ENCODE measurements around the gene NELL2.

The NELL2 gene

DNA sequence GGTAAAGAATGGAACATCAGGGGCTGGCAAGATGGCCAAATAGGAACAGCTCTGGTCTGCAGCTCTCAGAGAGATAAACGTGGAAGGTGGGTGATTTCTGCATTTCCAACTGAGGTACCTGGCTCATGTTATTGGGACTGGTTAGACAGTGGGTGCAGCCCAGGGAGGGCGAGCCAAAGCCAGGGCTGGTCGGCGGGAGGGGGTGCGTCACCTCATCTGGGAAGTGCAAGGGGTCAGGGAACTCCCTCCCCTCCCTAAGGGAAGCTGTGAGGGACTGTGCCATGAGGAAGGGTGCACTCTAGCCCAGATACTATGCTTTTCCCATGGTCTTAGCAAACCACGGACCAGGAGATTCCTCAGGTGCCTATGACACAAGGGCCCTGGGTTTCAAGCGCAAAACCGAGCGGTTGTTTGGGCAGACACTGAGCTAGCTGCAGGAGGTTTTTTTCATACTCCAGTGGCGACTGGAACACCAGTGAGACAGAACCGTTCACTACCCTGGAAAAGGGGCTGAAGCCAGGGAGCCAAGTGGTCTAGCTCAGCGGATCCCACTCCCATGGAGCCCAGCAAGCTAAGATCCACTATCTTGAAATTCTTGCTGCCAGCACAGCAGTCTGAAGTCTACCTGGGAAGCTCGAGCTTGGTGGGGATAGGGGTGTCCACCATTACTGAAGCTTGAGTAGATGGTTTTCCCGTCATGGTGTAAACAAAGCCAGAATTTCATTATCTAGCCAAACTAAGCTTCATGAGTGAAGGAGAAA lies 317.6 kb downstream of the NELL2 start:
- Histone ChIP-seq H3K36me3 (ENCODE audit: control insufficient read depth, insufficient read depth, low read length) (no peaks in the 10 kb centered on the region), H3K27me3 (replicated peaks; ENCODE audit: control insufficient read depth, insufficient read depth, low read length) (no peaks in the 10 kb centered on the region)

DNA sequence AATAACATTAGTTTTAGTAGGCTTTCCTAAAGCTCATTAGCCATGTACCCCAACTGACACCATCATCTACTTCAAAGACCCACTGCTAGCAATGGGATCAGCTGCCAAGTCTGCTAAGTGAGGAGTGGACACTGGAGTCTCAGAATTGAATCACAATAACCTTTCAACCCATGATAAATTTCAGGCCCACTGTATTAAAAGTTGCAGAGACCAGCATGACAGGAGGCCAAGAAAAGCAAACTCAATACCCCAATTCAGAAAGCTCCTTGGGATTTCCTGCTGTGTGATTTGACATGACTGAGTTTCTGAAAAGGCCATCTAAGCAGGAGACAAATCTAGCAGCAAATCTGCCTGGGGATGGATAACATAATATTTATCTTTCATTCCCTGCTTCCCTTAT lies 320.7 kb downstream of the NELL2 start:
- TF ChIP-seq, protein P1, sequence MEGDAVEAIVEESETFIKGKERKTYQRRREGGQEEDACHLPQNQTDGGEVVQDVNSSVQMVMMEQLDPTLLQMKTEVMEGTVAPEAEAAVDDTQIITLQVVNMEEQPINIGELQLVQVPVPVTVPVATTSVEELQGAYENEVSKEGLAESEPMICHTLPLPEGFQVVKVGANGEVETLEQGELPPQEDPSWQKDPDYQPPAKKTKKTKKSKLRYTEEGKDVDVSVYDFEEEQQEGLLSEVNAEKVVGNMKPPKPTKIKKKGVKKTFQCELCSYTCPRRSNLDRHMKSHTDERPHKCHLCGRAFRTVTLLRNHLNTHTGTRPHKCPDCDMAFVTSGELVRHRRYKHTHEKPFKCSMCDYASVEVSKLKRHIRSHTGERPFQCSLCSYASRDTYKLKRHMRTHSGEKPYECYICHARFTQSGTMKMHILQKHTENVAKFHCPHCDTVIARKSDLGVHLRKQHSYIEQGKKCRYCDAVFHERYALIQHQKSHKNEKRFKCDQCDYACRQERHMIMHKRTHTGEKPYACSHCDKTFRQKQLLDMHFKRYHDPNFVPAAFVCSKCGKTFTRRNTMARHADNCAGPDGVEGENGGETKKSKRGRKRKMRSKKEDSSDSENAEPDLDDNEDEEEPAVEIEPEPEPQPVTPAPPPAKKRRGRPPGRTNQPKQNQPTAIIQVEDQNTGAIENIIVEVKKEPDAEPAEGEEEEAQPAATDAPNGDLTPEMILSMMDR (IDR thresholded peaks at IDR 0.05; ENCODE audit: insufficient read depth, low read length, poor library complexity, severe bottlenecking) = no peak
- Histone ChIP-seq H3K4me3 (replicated peaks; ENCODE audit: low read depth, low read length) (no peak overlapping the region), H3K27me3 (replicated peaks; ENCODE audit: control insufficient read depth, insufficient read depth, low read length) (no peaks in the 10 kb centered on the region), H3K36me3 (ENCODE audit: control insufficient read depth, insufficient read depth, low read length) (no peaks in the 10 kb centered on the region)
- DNase-seq (ENCODE audit: extremely low read depth, insufficient read length) = no peak

More for the DNA sequence above, 317.6 kb downstream of the NELL2 start:
- H3K4me3 ChIP-seq (replicated peaks; ENCODE audit: low read depth, low read length) = no peak overlapping the region
- TF ChIP-seq, protein P1 (IDR thresholded peaks at IDR 0.05; ENCODE audit: insufficient read depth, low read length, poor library complexity, severe bottlenecking) = no peak
- DNase-seq (ENCODE audit: extremely low read depth, insufficient read length) = no peak

- DNase-seq (ENCODE audit: extremely low read depth, insufficient read length) = no peak
- no peak overlapping the region for H3K4me3 ChIP-seq (replicated peaks; ENCODE audit: low read depth, low read length)
- no peaks in the 10 kb centered on the region for H3K27me3 ChIP-seq (replicated peaks; ENCODE audit: control insufficient read depth, insufficient read depth, low read length)
- no peaks in the 10 kb centered on the region for H3K36me3 ChIP-seq (ENCODE audit: control insufficient read depth, insufficient read depth, low read length)
- TF ChIP-seq, protein P1 (IDR thresholded peaks at IDR 0.05; ENCODE audit: insufficient read depth, low read length, poor library complexity, severe bottlenecking) = no peak
Measured at GRCh38 chr12:44551631-44552030, 324.5 kb downstream of the NELL2 start.

- TF ChIP-seq, protein P1 (IDR thresholded peaks at IDR 0.05; ENCODE audit: insufficient read depth, low read length, poor library complexity, severe bottlenecking) = no peak
- H3K4me3 ChIP-seq (replicated peaks; ENCODE audit: low read depth, low read length) = no peak overlapping the region
- no peaks in the 10 kb centered on the region for H3K36me3 ChIP-seq (ENCODE audit: control insufficient read depth, insufficient read depth, low read length)
- no peak for DNase-seq (ENCODE audit: extremely low read depth, insufficient read length)
- no peaks in the 10 kb centered on the region for H3K27me3 ChIP-seq (replicated peaks; ENCODE audit: control insufficient read depth, insufficient read depth, low read length)
Measured at GRCh38 chr12:44550377-44550776, 325.7 kb downstream of the NELL2 start.

- TF ChIP-seq, protein P1 (IDR thresholded peaks at IDR 0.05; ENCODE audit: insufficient read depth, low read length, poor library complexity, severe bottlenecking) = no peak
Measured at GRCh38 chr12:44546060-44546459, 330.1 kb downstream of the NELL2 start.

More at GRCh38 chr12:44546060-44546459, 330.1 kb downstream of the NELL2 start:
- Histone ChIP-seq H3K27me3 (replicated peaks; ENCODE audit: control insufficient read depth, insufficient read depth, low read length) (no peaks in the 10 kb centered on the region), H3K4me3 (replicated peaks; ENCODE audit: low read depth, low read length) (no peak overlapping the region), H3K36me3 (ENCODE audit: control insufficient read depth, insufficient read depth, low read length) (no peaks in the 10 kb centered on the region)
- DNase-seq (ENCODE audit: extremely low read depth, insufficient read length) = no peak

Measured in GM06990 (cell line).